Activated CD8-positive, alpha-beta T cell treated with anti-CD3 and anti-CD28 coated beads for 36 hours (primary cell): ENCODE results near the gene FRMD4A. TPM values are rescaled to one million over a fixed set of nuclear protein-coding genes. Genes with fewer than 3 reads are reported as not detected.
"Not testable (repeated sequence)": the region's sequence is repeated elsewhere in the genome, so short reads cannot be mapped to it uniquely, and the experiment has no call there.

Experiments used
- ATAC-seq: fragments of 200-7000 bp; cut with Tn5 transposase; one replicate; pipeline ENCODE4 v1.10.0; 2021; ENCODE audit warnings: mild to moderate bottlenecking, moderate library complexity
- CTCF ChIA-PET: fragments of 350-600 bp; sonication (Branson Sonifier 250); formaldehyde crosslinking; loops from one replicate; lab custom pipeline; 2021; ENCODE audit warnings: antibody characterized with exemption; lab: Charles Lee
- POLR2A ChIA-PET: fragments of 350-600 bp; sonication (Branson Sonifier 250); formaldehyde crosslinking; loops from one replicate; lab custom pipeline; 2021; ENCODE audit warnings: antibody characterized with exemption; lab: Charles Lee
- DNase-seq: peaks from one replicate; pipeline ENCODE4 v3.0.0-alpha.2; 2020
- H3K27ac Mint-ChIP-seq: one replicate; pipeline ENCODE4 v1.8.0; 2021; ENCODE audit warnings: mild to moderate bottlenecking, mixed read lengths
- H3K27me3 Mint-ChIP-seq: one replicate; pipeline ENCODE4 v1.8.0; 2021; ENCODE audit warnings: mixed read lengths
- H3K36me3 Mint-ChIP-seq: one replicate; pipeline ENCODE4 v1.8.0; 2021; ENCODE audit warnings: low read depth, mixed read lengths
- H3K4me1 Mint-ChIP-seq: one replicate; pipeline ENCODE4 v1.8.0; 2021; ENCODE audit warnings: low read depth, mixed read lengths
- H3K4me3 Mint-ChIP-seq: one replicate; pipeline ENCODE4 v1.8.0; 2021; ENCODE audit warnings: mild to moderate bottlenecking, moderate library complexity, mixed read lengths
- H3K9me3 Mint-ChIP-seq: one replicate; pipeline ENCODE4 v1.8.0; 2021; ENCODE audit warnings: mixed read lengths
- CTCF ChIP-seq: fragments of 200-600 bp; IDR thresholded peaks from one replicate; pipeline ENCODE4 v1.8.0; 2022; ENCODE audit warnings: antibody characterized with exemption, mild to moderate bottlenecking
- intact Hi-C: fragments of 100-400 bp; cut with micrococcal nuclease; formaldehyde crosslinking; loops from one replicate; pipeline ENCODE4 v1.10.0; 2022
- total RNA-seq, 2 experiments: library from RNA; stranded (reverse); gene quantifications; one replicate each; pipeline ENCODE4 v1.2.3, GENCODE V29; 2021

FRMD4A gene
- total RNA-seq, 2 experiments from 2014 or later = 2.1 to 2.8 TPM

DNA sequence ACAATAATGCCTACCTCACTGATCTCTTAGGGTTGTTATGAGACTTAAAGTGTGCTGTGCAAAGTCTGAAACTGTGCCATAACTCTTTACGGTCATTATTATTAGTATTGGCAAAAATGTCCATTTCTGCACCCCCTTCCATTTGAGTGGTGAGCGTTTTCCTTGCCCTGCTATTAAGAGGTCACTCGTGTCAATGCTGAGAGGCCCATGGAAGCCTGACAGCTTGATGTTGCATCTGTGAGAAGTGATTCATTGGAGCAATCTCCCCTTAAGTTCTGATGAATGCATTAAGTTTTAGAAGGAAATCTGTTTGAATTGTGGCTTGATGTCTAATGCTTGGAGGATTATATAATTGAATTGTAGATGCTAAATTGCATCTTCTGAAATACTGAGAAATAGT, 253.3 kb downstream of the FRMD4A start:
- peaks cover 4% of the 10 kb centered on the region for H3K27me3 Mint-ChIP-seq
- TF ChIP-seq CTCF = no peak
- CTCF ChIA-PET = interaction anchor here (1.4 kb wide), 1 partner anchor 26 kb away, joined by 3 read pairs; no protein-coding TSS in a partner anchor
- no peak overlapping the region for H3K4me3 Mint-ChIP-seq
- no peak for DNase-seq
- H3K36me3 Mint-ChIP-seq = no peaks in the 10 kb centered on the region
- ATAC-seq = no peak
- POLR2A ChIA-PET = no interaction called here
- no peak overlapping the region for H3K27ac Mint-ChIP-seq
- peaks cover 6% of the 10 kb centered on the region for H3K9me3 Mint-ChIP-seq
- H3K4me1 Mint-ChIP-seq = no peaks in the 10 kb centered on the region
- intact Hi-C loops = no loop called here

DNA sequence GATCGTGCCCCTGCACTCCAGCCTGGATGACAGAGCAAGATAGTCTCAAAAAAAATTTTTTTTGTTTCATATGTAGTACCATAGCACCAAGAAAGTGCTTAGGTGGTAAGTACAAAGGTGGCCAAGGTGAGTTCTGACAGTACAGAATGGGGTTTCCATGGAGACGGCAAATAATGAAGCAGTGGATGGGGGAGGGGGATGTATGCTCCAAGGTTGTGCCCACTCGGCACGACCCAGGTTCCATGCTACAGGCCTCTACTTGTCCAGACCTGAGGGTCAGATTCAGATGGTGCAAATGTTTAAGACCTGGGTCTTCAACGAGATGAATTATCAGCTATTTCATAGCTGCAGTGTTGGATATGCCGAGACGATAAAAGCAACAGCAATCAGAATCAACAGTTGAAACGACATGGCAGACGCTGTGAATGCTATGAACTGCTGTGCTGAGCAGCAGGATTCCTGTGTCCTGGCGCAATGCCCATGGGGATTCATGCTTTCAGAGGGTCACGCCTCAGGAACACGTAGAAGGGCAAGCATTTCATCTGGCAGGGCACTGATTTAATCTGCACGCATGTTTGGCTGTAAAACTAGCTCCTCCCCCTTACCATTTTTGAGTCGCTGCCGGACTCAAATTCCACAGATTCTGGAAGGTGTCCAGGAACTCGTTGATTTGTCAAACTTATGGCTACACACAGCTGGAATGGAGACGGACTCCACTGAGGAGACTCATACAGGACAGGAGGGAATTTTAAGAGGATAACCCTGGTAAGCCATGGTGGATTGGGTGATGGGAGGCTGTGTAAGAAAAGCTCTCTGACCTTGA, 256.5 kb downstream of the FRMD4A start:
- Mint-ChIP-seq H3K4me1 (no peaks in the 10 kb centered on the region), H3K4me3 (no peak overlapping the region), H3K27me3 (peaks cover 6% of the 10 kb centered on the region), H3K36me3 (no peaks in the 10 kb centered on the region), H3K9me3 (peaks cover 6% of the 10 kb centered on the region), H3K27ac (no peak overlapping the region)
- POLR2A ChIA-PET = no interaction called here
- TF ChIP-seq CTCF = no peak
- intact Hi-C loops = no loop called here
- ATAC-seq = no peak
- DNase-seq = no peak
- CTCF ChIA-PET = no interaction called here

DNA sequence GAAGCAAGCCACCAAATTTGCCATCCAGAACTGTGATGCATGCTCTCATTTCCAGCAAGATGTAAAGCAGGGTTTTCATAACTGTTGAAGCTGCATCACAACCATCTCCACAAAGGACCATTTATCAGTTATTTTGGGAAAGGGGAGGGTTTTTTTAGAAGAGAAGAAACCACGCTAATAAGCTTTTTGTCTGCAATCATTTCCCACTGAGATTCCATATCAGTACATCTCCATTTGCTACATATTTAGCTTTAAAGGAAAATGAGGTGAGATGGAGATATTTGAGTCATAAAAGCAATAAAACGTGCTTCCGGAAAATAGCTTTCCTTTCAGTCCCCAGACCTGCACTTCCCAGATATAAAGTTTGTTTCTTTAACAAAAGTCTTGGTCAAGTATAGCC, 258.2 kb downstream of the FRMD4A start:
- peaks cover 6% of the 10 kb centered on the region for H3K27me3 Mint-ChIP-seq
- no peak overlapping the region for H3K27ac Mint-ChIP-seq
- ChIA-PET CTCF (no interaction called here), POLR2A (no interaction called here)
- H3K4me1 Mint-ChIP-seq = no peaks in the 10 kb centered on the region
- DNase-seq (no peak), ATAC-seq (no peak)
- H3K4me3 Mint-ChIP-seq = no peak overlapping the region
- intact Hi-C loops = no loop called here
- no peak for TF ChIP-seq CTCF
- no peaks in the 10 kb centered on the region for H3K36me3 Mint-ChIP-seq
- peaks cover 5% of the 10 kb centered on the region for H3K9me3 Mint-ChIP-seq

GRCh38 chr10:14071956-14072355, 258.8 kb downstream of the FRMD4A start:
- Mint-ChIP-seq H3K27me3 (peaks cover 6% of the 10 kb centered on the region), H3K36me3 (no peaks in the 10 kb centered on the region), H3K4me3 (no peak overlapping the region), H3K4me1 (no peaks in the 10 kb centered on the region), H3K27ac (no peak overlapping the region), H3K9me3 (peaks cover 7% of the 10 kb centered on the region)
- intact Hi-C loops = no loop called here
- ATAC-seq = no peak
- ChIA-PET CTCF (no interaction called here), POLR2A (no interaction called here)
- no peak for TF ChIP-seq CTCF
- DNase-seq = no peak

DNA sequence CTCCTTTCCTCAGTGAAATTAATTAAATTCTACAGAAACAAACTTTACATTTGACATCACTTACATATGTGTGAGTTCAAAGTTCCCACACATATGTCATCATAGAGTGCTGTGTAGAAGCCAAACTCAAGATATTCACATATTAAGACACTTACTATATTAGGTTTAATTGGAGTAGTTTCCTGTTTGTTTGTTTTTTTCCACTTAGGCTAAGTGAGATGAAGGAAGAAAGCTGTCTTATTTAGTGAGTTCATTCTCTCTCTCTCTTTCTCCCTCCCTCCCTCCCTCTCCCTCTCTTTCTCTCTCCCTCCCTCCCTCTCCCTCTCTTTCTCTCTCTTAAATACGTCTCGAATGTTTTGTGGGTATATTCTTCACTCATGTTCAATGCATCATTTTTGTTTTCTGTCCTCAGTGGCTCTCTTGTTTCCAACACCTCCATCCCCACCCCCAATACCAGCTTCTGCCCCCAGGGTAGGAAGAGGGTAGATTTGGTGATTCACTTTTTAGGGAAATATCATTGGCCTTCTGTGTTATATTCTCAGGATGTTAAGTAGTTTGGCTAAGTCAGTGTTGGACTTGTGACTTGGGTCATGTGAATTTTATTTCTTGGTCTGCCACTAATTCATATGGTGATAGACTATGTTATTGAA, 262.0 kb downstream of the FRMD4A start:
- no peak overlapping the region for H3K27ac Mint-ChIP-seq
- H3K4me1 Mint-ChIP-seq = no peaks in the 10 kb centered on the region
- H3K36me3 Mint-ChIP-seq = no peaks in the 10 kb centered on the region
- TF ChIP-seq CTCF = no peak
- intact Hi-C loops = no loop called here
- no peak for DNase-seq
- no peak overlapping the region for H3K4me3 Mint-ChIP-seq
- CTCF ChIA-PET = no interaction called here
- no peak for ATAC-seq
- peaks cover 12% of the 10 kb centered on the region for H3K9me3 Mint-ChIP-seq
- peaks cover 6% of the 10 kb centered on the region for H3K27me3 Mint-ChIP-seq
- POLR2A ChIA-PET = interaction anchor here (1.2 kb wide), 1 partner anchor 117 kb away, joined by 4 read pairs; no protein-coding TSS in a partner anchor

GRCh38 chr10:14067638-14068037, 263.1 kb downstream of the FRMD4A start:
- DNase-seq, H3K4me1 Mint-ChIP-seq, intact Hi-C loops, H3K27ac Mint-ChIP-seq, H3K36me3 Mint-ChIP-seq, H3K27me3 Mint-ChIP-seq, ATAC-seq, CTCF ChIA-PET, H3K4me3 Mint-ChIP-seq, POLR2A ChIA-PET: not testable (repeated sequence)
- H3K9me3 Mint-ChIP-seq = peaks cover 12% of the 10 kb centered on the region
